Cortex of kidney (tissue), 1 donor: ENCODE data around the gene ZNF626.
"Not testable (repeated sequence)": the region's sequence is repeated elsewhere in the genome, so short reads cannot be mapped to it uniquely, and the experiment has no call there.

Experiments
- DNase-seq: peaks from one replicate; lab custom pipeline; 2025; lab: John Stamatoyannopoulos, UW

The ZNF626 gene

GRCh38 chr19:20661150-20661819, at the start of gene ZNF626:
Gene ZNF626 (minus strand): TSS chr19:20661571. CDS start chr19:20661446, 125 bp downstream.
- no peak for DNase-seq

DNA sequence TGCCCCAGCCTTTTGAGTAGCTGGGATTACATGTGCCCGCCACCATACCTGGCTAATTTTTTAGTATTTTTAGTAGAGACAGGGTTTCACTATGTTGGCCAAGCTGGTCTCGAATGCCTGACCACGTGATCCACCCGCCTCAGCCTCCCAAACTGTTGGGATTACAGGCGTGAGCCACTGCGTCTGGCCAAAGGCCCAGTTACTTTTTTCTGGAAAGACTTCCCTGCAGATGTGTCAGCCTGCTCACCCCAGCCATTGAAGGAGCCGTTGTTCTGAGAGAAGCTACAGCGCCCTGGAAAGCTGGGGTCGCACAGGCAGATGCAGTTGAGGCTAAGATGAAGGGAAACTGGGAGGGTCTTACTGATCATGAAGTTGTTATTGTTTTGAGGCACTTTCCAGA, 7.9 kb upstream of the ZNF626 start:
- no peak for DNase-seq

DNA sequence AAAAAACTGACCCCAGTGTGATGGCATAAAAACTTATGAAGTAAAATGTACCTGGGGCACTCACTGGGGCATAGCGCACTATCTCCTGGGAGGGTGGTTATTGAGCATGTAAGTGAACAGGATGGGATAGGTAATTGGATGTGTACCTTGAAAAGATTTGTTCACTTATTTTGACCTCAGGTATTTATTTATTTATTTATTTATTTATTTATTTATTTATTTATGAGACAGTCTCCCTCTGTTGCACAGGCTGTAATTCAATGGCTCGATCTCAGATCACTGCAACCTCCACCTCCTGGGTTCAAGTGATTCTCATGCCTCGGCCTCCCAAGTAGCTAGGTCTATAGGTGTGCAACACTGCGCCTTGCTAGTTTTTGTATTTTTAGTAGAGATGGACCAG, 5.9 kb upstream of the ZNF626 start:
- no peak for DNase-seq

DNA sequence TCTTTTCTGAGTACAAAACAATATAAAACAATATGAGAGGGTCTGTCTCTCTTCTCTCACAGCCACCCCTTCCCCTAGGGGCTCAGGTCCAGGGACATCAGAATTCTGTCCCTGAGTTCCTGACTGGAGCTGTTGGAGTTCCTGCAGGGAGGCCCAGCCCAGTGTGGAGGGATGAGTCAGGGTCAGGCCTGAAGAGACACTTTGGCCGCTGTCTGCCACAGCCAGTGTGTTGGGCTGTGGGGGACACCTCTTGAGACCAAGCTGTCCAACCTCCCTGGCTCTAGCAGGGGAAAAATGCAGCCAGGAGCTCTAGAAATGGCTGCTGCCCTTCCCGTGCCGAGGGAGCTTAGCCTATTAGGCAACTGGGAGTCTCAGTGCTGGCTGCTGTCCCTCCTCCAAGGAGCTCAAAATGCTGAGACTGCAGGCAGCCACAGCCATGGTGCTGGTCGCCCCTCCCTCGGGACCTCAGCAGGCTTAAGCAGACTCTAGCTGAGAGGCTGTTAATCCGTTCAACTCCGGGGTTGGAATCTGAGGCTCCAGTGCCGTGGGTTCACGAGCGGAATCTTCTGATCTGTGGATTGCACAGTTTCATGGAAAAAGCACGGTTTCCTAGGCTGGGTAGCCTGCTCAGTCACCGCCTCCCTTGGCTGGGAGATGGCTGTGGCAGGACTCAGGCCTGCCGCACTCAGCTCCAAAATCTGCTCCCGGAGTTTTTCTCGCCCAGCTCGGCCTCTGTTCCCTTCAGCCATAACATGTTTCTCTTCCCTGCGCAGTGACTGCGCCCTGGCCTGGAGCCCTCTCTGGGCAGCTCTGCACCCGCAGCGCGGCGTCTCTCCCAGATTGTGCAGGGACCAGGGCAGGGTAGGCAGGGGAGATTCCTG, 3.8 kb upstream of the ZNF626 start:
- DNase-seq, result no peak

DNA sequence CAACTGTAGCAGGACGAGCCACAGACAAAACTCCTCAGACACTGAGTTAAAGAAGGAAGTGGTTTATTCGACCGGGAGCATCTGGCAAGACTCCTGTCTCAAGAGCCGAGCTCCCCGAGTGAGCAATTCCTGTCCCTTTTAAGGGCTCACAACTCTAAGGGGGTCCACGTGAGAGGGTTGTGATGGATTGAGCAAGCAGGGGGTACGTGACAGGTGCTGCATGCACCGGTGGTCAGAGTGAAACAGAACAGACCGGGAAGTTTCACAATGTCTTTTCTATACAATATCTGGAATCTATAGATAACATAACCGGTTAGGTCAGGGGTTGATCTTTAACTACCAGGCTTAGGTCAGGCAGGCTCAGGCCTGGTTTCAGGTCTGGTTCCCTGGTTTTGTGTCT, 3.1 kb upstream of the ZNF626 start:
- DNase-seq, result not testable (repeated sequence)

DNA sequence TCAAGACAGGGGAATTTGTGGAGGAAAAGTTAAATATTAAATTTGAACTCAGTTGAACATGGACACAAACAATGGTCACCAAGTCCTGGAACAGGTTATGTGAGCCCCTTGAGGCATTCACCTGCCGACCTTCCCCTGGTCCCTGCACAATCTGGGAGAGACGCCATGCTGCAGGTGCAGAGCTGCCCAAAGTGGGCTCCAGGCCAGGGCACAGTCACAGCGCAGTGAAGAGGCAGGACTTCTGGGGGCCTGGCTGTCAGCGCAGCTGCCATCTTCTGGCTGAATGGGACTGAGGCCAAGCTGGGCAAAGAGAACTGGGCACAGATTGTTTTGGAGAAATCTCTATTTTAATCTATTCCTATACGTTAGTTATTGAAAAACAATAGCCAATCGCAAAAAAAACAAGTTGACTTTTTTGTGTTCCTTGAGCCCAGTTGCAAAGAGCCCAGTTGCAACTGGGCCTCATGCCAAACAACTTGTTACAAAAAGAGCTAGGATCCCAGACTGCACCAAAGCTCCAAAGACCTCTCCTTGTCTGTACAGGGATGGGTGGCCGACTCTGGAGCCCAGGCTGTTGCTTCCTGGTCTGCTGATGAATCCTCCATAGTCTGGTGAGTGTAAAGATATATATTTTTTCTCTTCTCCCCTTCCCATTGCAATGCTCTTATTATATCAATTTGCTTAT, 1.2 kb upstream of the ZNF626 start:
- DNase-seq, result no peak

DNA sequence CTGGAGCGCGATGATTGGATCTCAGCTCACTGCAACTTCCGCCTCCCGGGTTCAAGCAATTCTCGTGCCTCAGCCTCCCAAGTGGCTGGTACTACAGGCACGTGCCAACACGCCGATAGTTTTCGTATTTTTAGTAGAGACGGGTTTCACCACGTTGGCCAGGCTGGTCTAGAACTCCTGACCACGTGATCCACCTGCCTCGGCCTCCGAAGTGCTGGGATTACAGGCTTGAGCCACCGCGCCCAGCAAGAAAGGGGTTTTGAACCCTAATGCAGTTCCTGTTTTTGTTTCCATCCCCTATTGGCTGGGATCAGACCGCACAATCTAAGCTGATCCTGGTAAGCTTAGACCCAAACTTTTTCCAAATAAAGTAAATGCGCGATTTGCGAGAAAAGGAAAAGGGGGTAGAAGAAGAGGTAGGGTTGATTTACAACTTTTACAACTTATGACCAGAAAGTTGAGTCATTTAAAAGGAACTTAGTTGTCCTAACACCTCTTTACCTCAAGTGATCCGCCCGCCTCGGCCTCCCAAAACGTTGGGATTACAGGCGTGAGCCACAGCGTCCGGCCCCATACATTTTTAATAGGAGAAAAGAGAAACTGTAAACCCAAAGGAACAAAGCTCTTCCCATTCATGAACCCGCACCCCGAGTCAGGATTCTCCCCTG, 764 bp downstream of the ZNF626 start:
- DNase-seq, result no peak

DNA sequence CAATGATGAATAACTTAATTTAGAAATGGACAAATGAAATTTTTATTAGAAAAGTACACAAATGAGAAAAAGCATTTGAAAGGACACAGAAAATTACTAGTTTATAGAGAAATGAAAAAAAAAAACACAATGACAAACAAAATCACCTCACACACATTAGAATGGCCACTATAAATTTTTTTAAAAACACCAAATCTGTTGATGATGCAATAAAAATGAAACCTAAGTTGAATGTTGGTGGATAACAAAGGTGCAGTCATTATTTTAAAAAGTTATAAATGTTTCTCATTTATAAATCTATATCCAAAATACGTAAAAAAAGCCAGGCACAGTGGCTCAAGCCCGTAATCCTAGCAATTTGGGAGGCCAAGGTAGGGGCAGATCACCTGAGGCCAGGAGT, 20.8 kb downstream of the ZNF626 start:
- no peak for DNase-seq

DNA sequence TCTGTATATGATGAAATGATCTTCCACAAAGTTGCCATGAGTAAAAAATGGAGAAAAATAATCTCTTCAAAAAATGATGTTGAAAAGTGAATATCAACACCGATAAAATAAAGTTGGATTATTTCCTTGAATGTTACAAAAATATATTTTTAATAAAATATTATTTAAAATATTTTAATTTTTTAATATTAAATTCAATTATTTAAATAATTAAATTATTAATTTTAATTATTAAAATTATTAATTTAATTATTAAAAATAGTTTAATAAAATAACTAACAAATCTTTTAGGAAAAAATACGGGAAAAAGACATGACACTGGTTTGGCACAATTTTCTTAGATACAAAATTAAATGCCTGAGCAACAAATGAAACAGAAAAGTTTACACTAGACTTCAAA, 21.3 kb downstream of the ZNF626 start:
- no peak for DNase-seq

- DNase-seq, result not testable (repeated sequence)
Measured at GRCh38 chr19:20624560-20624959, 36.8 kb downstream of the ZNF626 start.

- no peak for DNase-seq
Measured at GRCh38 chr19:20616071-20616470, 45.3 kb downstream of the ZNF626 start.

DNA sequence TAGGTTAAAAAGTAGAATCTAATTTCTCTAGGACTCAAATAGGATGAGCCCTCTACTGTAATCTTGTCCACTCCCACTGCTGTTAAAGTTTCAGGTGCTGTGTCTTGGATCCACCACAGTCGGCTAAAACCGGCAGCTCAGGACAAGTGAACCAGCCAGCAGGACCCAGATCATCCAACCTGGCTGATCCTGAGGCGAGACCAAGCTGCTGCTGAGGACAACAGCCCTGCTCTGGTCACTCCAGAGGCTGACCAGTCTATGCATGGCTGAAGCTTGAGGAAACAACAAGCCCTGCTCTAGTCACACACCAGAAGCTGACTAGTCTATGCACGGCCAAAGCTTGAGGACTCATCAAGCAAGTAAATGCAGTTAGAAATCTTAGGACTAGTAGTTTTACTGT, 46.4 kb downstream of the ZNF626 start:
- not testable (repeated sequence) for DNase-seq

DNA sequence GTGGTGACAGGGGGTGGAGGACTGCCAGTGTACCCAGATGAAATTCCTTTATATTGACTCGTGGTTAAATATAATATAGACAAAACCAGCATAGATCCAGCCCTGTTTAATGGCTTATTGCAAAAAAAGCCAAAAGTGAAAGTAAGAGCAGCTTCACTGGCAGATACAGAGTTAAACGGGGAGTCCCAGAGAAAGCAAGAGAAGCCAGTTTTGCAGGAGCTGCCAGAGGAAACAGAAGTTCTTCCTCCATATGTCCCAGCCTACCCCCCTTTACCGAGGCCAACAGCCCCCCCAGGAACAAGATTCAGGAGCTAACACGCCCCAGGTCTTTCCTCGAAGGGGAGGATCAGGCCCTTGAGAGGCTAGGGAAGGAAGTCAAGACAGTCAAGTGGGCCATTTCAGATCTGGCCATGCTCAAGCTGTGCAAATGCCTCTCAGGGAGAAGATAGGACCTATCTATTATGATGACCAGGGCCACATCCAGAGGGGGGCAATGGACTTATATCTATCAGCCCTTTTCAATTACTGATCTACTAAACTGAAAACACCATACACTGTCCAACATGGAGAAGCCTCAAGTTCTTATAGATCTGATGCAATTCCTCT, 48.6 kb downstream of the ZNF626 start:
- DNase-seq, result no peak

GRCh38 chr19:20611866-20612265, 49.5 kb downstream of the ZNF626 start:
- no peak for DNase-seq

- DNase-seq, result no peak
Measured at GRCh38 chr19:20607943-20608342, 53.4 kb downstream of the ZNF626 start.
